ENCODE results near the gene WASHC3. TPM values are rescaled to one million over a fixed set of nuclear protein-coding genes. Genes with fewer than 3 reads are reported as not detected.

WASHC3 gene
- polyA plus RNA-seq, 1 donor (not counting 4 experiments of a cell fraction or from before 2014, with no cell fraction given) = 91.0 TPM

- DNase-seq (ENCODE audit: low read depth, low spot score) (no peak), FAIRE-seq (no peak)
- H4K20me1 ChIP-seq (ENCODE audit: control insufficient read depth, extremely low read depth, insufficient read depth, low read length) = no peaks in the 10 kb centered on the region
- H3K4me3 ChIP-seq (ENCODE audit: control insufficient read depth in 2 of 3, extremely low read depth in 1 of 3, insufficient read depth in 2 of 3, low read depth in 1 of 3, low read length in 3 of 3) = no peak overlapping the region
- TF ChIP-seq CTCF (optimal IDR thresholded peaks at IDR 0.05 in 1 of 3, IDR thresholded peaks at IDR 0.05 in 1 of 3, conservative IDR thresholded peaks at IDR 0.05 in 1 of 3; ENCODE audit: extremely low read depth in 1 of 3, insufficient read depth in 2 of 3, low read length in 3 of 3) = no peak
- no peak for TF ChIP-seq EZH2 (IDR thresholded peaks at IDR 0.05; ENCODE audit: low read length)
- H3K36me3 ChIP-seq (ENCODE audit: control insufficient read depth in 2 of 2, extremely low read depth in 1 of 2, insufficient read depth in 2 of 2, low read length in 2 of 2) = no peaks in the 10 kb centered on the region
- no peaks in the 10 kb centered on the region for H3K27me3 ChIP-seq (ENCODE audit: control insufficient read depth, extremely low read depth, insufficient read depth, low read length)
- H3K9ac ChIP-seq (ENCODE audit: control insufficient read depth, extremely low read depth, insufficient read depth, low read length) = no peak overlapping the region
- no peaks in the 10 kb centered on the region for H3K9me1 ChIP-seq (ENCODE audit: control insufficient read depth, extremely low read depth, insufficient read depth, low read length)
- no peak overlapping the region for H3K4me2 ChIP-seq (ENCODE audit: control insufficient read depth, extremely low read depth, insufficient read depth, low read depth, low read length)
- dilution Hi-C loops (cut with MboI; ENCODE audit: extremely low pct_ligation_motif_present, low sequenced_read_pairs) = no loop called here
- H3K27ac ChIP-seq (ENCODE audit: control insufficient read depth, insufficient read depth, low read length) = no peak overlapping the region
- H3K9me3 ChIP-seq (ENCODE audit: control insufficient read depth, low read depth, low read length) = no peaks in the 10 kb centered on the region
- no peaks in the 10 kb centered on the region for H3K4me1 ChIP-seq (ENCODE audit: control insufficient read depth, extremely low read depth, insufficient read depth, low read length)
- no peak overlapping the region for H2AFZ ChIP-seq (ENCODE audit: control insufficient read depth, low read length)
- no peaks in the 10 kb centered on the region for H3K79me2 ChIP-seq (ENCODE audit: control insufficient read depth, insufficient read depth, low read length)
These were observed 98.1 kb downstream of the WASHC3 start for GRCh38 chr12:101963697-101964096.

Other genes starting within 250 kb of the WASHC3 start
- 30.4 to 35.7 TPM (median 33.0 TPM) in 3 replicates for gene GNPTAB, start 231.0 kb downstream of the WASHC3 start, polyA plus RNA-seq
- gene DRAM1, start 184.4 kb downstream of the WASHC3 start, polyA plus RNA-seq = 20.8 to 21.7 TPM (median 20.9 TPM) in 3 replicates
- gene NUP37, start 58.1 kb upstream of the WASHC3 start, polyA plus RNA-seq = 45.0 to 89.8 TPM (median 63.1 TPM) in 3 replicates
- gene PARPBP, start 58.2 kb upstream of the WASHC3 start, polyA plus RNA-seq = 3.7 to 9.1 TPM (median 4.8 TPM) in 3 replicates
- not detected in 3 replicates for gene PMCH, start 135.8 kb upstream of the WASHC3 start, polyA plus RNA-seq